ENCODE results near the gene GALNT9. TPM values are rescaled to one million over a fixed set of nuclear protein-coding genes. Genes with fewer than 3 reads are reported as not detected.
A peak's percentile ranks its signal among the peaks of the same experiment; 100 is the strongest.
"Not testable (repeated sequence)": the region's sequence is repeated elsewhere in the genome, so short reads cannot be mapped to it uniquely, and the experiment has no call there.

The GALNT9 gene
- total and polyA plus RNA-seq, 10 donors: 0.20 to 2.4 (median 0.84) TPM

- WGBS, 5 donors: 36 to 61% (median 47%) methylated on average over 5 to 6 of the region's 6 CpGs
- Histone ChIP-seq H3K27me3 (replicated peaks in 1 of 7) (peaks cover 0 to 56% (median 20%) of the 10 kb centered on the region in 7 donors), H3K4me3 (no peak overlapping the region), H3K27ac (peak overlapping the region in 1 of 8 donors; percentile 1), H3K36me3 (no peaks in the 10 kb centered on the region), H3K4me1 (peaks cover 0 to 18% (median 4%) of the 10 kb centered on the region in 6 donors), H3K9me3 (no peaks in the 10 kb centered on the region)
- intact Hi-C loops (cut with DNase I; ENCODE audit: low total_unique reads): no loop called here
- TF ChIP-seq POLR2AphosphoS5 (IDR thresholded peaks at IDR 0.05) (no peak), POLR2A (IDR thresholded peaks at IDR 0.05) (no peak), CTCF (IDR thresholded peaks at IDR 0.05 in 8 of 11, conservative IDR thresholded peaks at IDR 0.05 in 3 of 11) (no peak)
- DNase-seq: no peak
These were observed 106.6 kb downstream of the GALNT9 start for GRCh38 chr12:132222808-132223173.

- peak; percentile 88 for DNase-seq
- Histone ChIP-seq H3K9me3 (no peaks in the 10 kb centered on the region), H3K36me3 (no peaks in the 10 kb centered on the region), H3K4me1 (peaks cover 0 to 18% (median 4%) of the 10 kb centered on the region in 6 donors), H3K27ac (peak overlapping the region in 1 of 8 donors; percentile 1), H3K4me3 (no peak overlapping the region), H3K27me3 (replicated peaks in 1 of 7) (peaks cover 0 to 56% (median 15%) of the 10 kb centered on the region in 7 donors)
- WGBS, 5 donors: 14 to 18% (median 16%) methylated on average over 24 of the region's 24 CpGs
- intact Hi-C loops (cut with DNase I; ENCODE audit: low total_unique reads): no loop called here
- TF ChIP-seq POLR2AphosphoS5 (IDR thresholded peaks at IDR 0.05) (peak in 1 of 3 donors; percentile 48), POLR2A (IDR thresholded peaks at IDR 0.05) (no peak), CTCF (IDR thresholded peaks at IDR 0.05 in 8 of 11, conservative IDR thresholded peaks at IDR 0.05 in 3 of 11) (no peak)
These were observed 107.1 kb downstream of the GALNT9 start for GRCh38 chr12:132222096-132222807.

GRCh38 chr12:132219761-132220160, 109.6 kb downstream of the GALNT9 start:
- WGBS, 5 donors: 59 to 68% (median 62%) methylated on average over 5 to 12 of the region's 12 CpGs
- H3K9me3 ChIP-seq; H3K27ac ChIP-seq; H3K4me3 ChIP-seq; intact Hi-C loops (cut with DNase I; ENCODE audit: low total_unique reads); H3K36me3 ChIP-seq; DNase-seq: not testable (repeated sequence)
- Histone ChIP-seq H3K27me3 (replicated peaks in 1 of 7) (peaks cover 0 to 52% (median 10%) of the 10 kb centered on the region in 7 donors), H3K4me1 (peaks cover 0 to 18% (median 4%) of the 10 kb centered on the region in 6 donors)

GRCh38 chr12:132219323-132219722, 110.1 kb downstream of the GALNT9 start:
- intact Hi-C loops (cut with DNase I; ENCODE audit: low total_unique reads): no loop called here

More at GRCh38 chr12:132219323-132219722, 110.1 kb downstream of the GALNT9 start:
- H3K27me3 ChIP-seq (replicated peaks in 1 of 7): peaks cover 0 to 52% (median 10%) of the 10 kb centered on the region in 7 donors
- 74 to 81% (median 77%) methylated on average over 14 to 16 of the region's 16 CpGs for WGBS, 5 donors
- H3K4me1 ChIP-seq: peaks cover 0 to 18% (median 4%) of the 10 kb centered on the region in 6 donors
- TF ChIP-seq CTCF (IDR thresholded peaks at IDR 0.05 in 8 of 11, conservative IDR thresholded peaks at IDR 0.05 in 3 of 11): peak in 3 of 11 experiments; percentile 1 to 6 (median 4)
- no peak for TF ChIP-seq POLR2AphosphoS5 (IDR thresholded peaks at IDR 0.05)
- H3K9me3 ChIP-seq: no peaks in the 10 kb centered on the region
- H3K27ac ChIP-seq: no peak overlapping the region
- no peaks in the 10 kb centered on the region for H3K36me3 ChIP-seq
- DNase-seq: no peak
- no peak overlapping the region for H3K4me3 ChIP-seq
